ENCODE data around the gene FAM163B. TPM values are rescaled to one million over a fixed set of nuclear protein-coding genes. Genes with fewer than 3 reads are reported as not detected.

FAM163B gene
- total RNA-seq, 4 donors from 2014 or later: 0.64 TPM; not detected in 3

- H3K36me3 ChIP-seq: no peaks in the 10 kb centered on the region
- WGBS, 2 donors (ENCODE audit: low coverage in 1 of 2): 69% methylated on average over 21 of the region's 22 CpGs; no CpG with 5 or more reads in 1 of the 2 donors
- H3K9me3 ChIP-seq: no peaks in the 10 kb centered on the region
- H3K27me3 ChIP-seq: peaks cover 7% of the 10 kb centered on the region
- DNase-seq: no peak
- TF ChIP-seq CTCF (IDR thresholded peaks at IDR 0.05) (no peak), POLR2A (IDR thresholded peaks at IDR 0.05) (no peak), POLR2AphosphoS5 (IDR thresholded peaks at IDR 0.05) (no peak), EP300 (IDR thresholded peaks at IDR 0.05; ENCODE audit: low read depth) (no peak)
- in situ Hi-C loops (cut with MboI; ENCODE audit: low pct_ligation_motif_present in 1 of 4, low pct_unique_long_range_greater_than_20kb in 1 of 4, low sequenced_read_pairs in 3 of 4) (loop anchor here in 2 of 4 donors (10.0 to 25.0 kb wide), 2 partner anchors 172 to 185 kb away; no protein-coding TSS in a partner anchor), intact Hi-C loops (cut with DNase I; ENCODE audit: low total_unique reads) (no loop called here)
- peaks cover 2 to 16% (median 8%) of the 10 kb centered on the region in 4 donors for H3K4me1 ChIP-seq
- no peak overlapping the region for H3K4me3 ChIP-seq
- no peak overlapping the region for H3K27ac ChIP-seq
These were observed 69.0 kb downstream of the FAM163B start for GRCh38 chr9:133539991-133540697.

GRCh38 chr9:133538851-133539833 lies 70.0 kb downstream of the FAM163B start:
- peaks cover 17% of the 10 kb centered on the region for H3K27me3 ChIP-seq
- in situ Hi-C loops (cut with MboI; ENCODE audit: low pct_ligation_motif_present in 1 of 4, low pct_unique_long_range_greater_than_20kb in 1 of 4, low sequenced_read_pairs in 3 of 4) (loop anchor here in 2 of 4 donors (10.0 to 25.0 kb wide), 2 partner anchors 173 to 186 kb away; no protein-coding TSS in a partner anchor), intact Hi-C loops (cut with DNase I; ENCODE audit: low total_unique reads) (no loop called here)
- peak overlapping the region in 2 of 4 donors; percentile 23 to 34 for H3K27ac ChIP-seq
- 45% methylated on average over 20 of the region's 47 CpGs; no CpG with 5 or more reads in 1 of the 2 donors for WGBS, 2 donors (ENCODE audit: low coverage in 1 of 2)
- TF ChIP-seq CTCF (IDR thresholded peaks at IDR 0.05) (no peak), POLR2A (IDR thresholded peaks at IDR 0.05) (no peak), POLR2AphosphoS5 (IDR thresholded peaks at IDR 0.05) (no peak), EP300 (IDR thresholded peaks at IDR 0.05; ENCODE audit: low read depth) (no peak)
- no peaks in the 10 kb centered on the region for H3K36me3 ChIP-seq
- no peaks in the 10 kb centered on the region for H3K9me3 ChIP-seq
- peak; percentile 54 for DNase-seq
- peaks cover 9 to 26% (median 17%) of the 10 kb centered on the region in 4 donors for H3K4me1 ChIP-seq
- peak overlapping the region in 2 of 4 donors; percentile 20 to 26 for H3K4me3 ChIP-seq

- Histone ChIP-seq H3K27ac (no peak overlapping the region), H3K9me3 (no peaks in the 10 kb centered on the region), H3K27me3 (peaks cover 27% of the 10 kb centered on the region), H3K4me1 (peaks cover 12 to 35% (median 21%) of the 10 kb centered on the region in 4 donors), H3K4me3 (no peak overlapping the region), H3K36me3 (no peaks in the 10 kb centered on the region)
- intact Hi-C loops (cut with DNase I; ENCODE audit: low total_unique reads): no loop called here
- WGBS, 2 donors (ENCODE audit: low coverage in 1 of 2): 93% methylated on average over 14 of the region's 14 CpGs; no CpG with 5 or more reads in 1 of the 2 donors
- in situ Hi-C loops (cut with MboI; ENCODE audit: low pct_ligation_motif_present in 1 of 4, low pct_unique_long_range_greater_than_20kb in 1 of 4, low sequenced_read_pairs in 3 of 4): loop anchor here in 2 of 4 donors (10.0 to 25.0 kb wide), 2 partner anchors 174 to 187 kb away; no protein-coding TSS in a partner anchor
- DNase-seq: no peak
- TF ChIP-seq POLR2A (IDR thresholded peaks at IDR 0.05) (no peak), EP300 (IDR thresholded peaks at IDR 0.05; ENCODE audit: low read depth) (no peak), POLR2AphosphoS5 (IDR thresholded peaks at IDR 0.05) (no peak), CTCF (IDR thresholded peaks at IDR 0.05) (no peak)
These were observed 71.0 kb downstream of the FAM163B start for GRCh38 chr9:133538176-133538575.

Measured in transverse colon (tissue), 4 donors.